Right cardiac atrium (tissue), 5 donors: Measurements from ENCODE around the gene TMEM140. TPM values are rescaled to one million over a fixed set of nuclear protein-coding genes. Genes with fewer than 3 reads are reported as not detected.
A peak's percentile ranks its signal among the peaks of the same experiment; 100 is the strongest.
"Not testable (repeated sequence)": the region's sequence is repeated elsewhere in the genome, so short reads cannot be mapped to it uniquely, and the experiment has no call there.

Experiments
- ATAC-seq, 2 donors: fragments of 200-7000 bp; cut with Tn5 transposase; one replicate each; pipeline versions ENCODE4 v1.8.0 to v1.9.1; 2020; ENCODE audit warnings: moderate library complexity in 2 of 2, mild to moderate bottlenecking in 1 of 2
- DNase-seq, 3 donors: peaks; one replicate each; pipeline ENCODE4 v3.0.0-alpha.2; 2020
- H3K27ac ChIP-seq: one replicate; pipeline ENCODE4 v1.5.1; 2013; ENCODE audit warnings: mild to moderate bottlenecking, low read length, control low read depth, moderate library complexity
- H3K27me3 ChIP-seq: one replicate; pipeline ENCODE4 v1.6.1; 2013; ENCODE audit not compliant: control insufficient read depth, insufficient read depth
- H3K4me1 ChIP-seq: one replicate; pipeline ENCODE4 v1.6.1; 2013; ENCODE audit warnings: low read length; ENCODE audit not compliant: control insufficient read depth, insufficient read depth
- H3K4me3 ChIP-seq: one replicate; pipeline ENCODE4 v1.5.1; 2013; ENCODE audit warnings: low read length, control low read depth
- H3K9me3 ChIP-seq: one replicate; pipeline ENCODE4 v1.6.1; 2013; ENCODE audit warnings: low read length; ENCODE audit not compliant: control insufficient read depth
- WGBS: extraction: QIAGEN DNeasy Blood & Tissue Kit; methylation state at CpG from one replicate; pipeline ENCODE4 v1.1.7; 2013; 5-methylcytosine and 5-hydroxymethylcytosine counted together
- intact Hi-C, 4 donors: fragments of 100-400 bp; cut with DNase I; formaldehyde crosslinking; loops; one replicate each; pipeline versions ENCODE4 v1.11.0 to v1.14.0; 2022 to 2023
- microRNA-seq, 2 donors: library from miRNA; unstranded; fragments of <30 nt; microRNA quantifications; one replicate each; pipeline ENCODE4 v1.2.0, GENCODE V29; 2020 to 2021
- polyA plus RNA-seq: library from polyadenylated mRNA; stranded (reverse); fragments of 200-250 nt; gene quantifications from one replicate; pipeline ENCODE4 v1.2.3, GENCODE V29; 2013
- total RNA-seq, 4 donors: library from RNA; stranded (reverse); fragmentation: NEBNext Ultra II Directional; extraction: Animal tissue kit (Norgen Biotek cat#: 25700); gene quantifications; one replicate each; pipeline ENCODE4 v1.2.1, GENCODE V29; 2021
- donor health status: healthy with polysubstance abuse.
- donor health status: DM: no; HTN: yes; CAD: no.
- donor health status: DM: no; HTN: no; CAD: no.
- donor health status: DM: no; HTN: yes; CAD: no; lungs with severe emphysema.
- donor health status: DM: yes; HTN: yes; CAD: no.

TMEM140 gene
- total and polyA plus RNA-seq, 5 donors, result 6.3 to 13.3 (median 10.1) TPM

- 85% methylated on average over 6 of the region's 6 CpGs for WGBS
- DNase-seq (peak in 1 of 3 donors; percentile 31), ATAC-seq (no peak)
- no peaks in the 10 kb centered on the region for H3K27me3 ChIP-seq
- no peak overlapping the region for H3K27ac ChIP-seq
- no peaks in the 10 kb centered on the region for H3K9me3 ChIP-seq
- intact Hi-C loops, result no loop called here
- H3K4me3 ChIP-seq, result no peak overlapping the region
- H3K4me1 ChIP-seq, result peaks cover 5% of the 10 kb centered on the region
Measured at GRCh38 chr7:135208102-135208793, 60.4 kb downstream of the TMEM140 start.

GRCh38 chr7:135209225-135209834 is 61.5 kb downstream of the TMEM140 start:
- no peak overlapping the region for H3K27ac ChIP-seq
- no peak for ATAC-seq
- H3K4me3 ChIP-seq, result no peak overlapping the region
- 87% methylated on average over 7 of the region's 7 CpGs for WGBS
- H3K27me3 ChIP-seq, result no peaks in the 10 kb centered on the region
- H3K9me3 ChIP-seq, result no peaks in the 10 kb centered on the region
- intact Hi-C loops, result no loop called here
- DNase-seq, result no peak
- H3K4me1 ChIP-seq, result peaks cover 5% of the 10 kb centered on the region

DNA sequence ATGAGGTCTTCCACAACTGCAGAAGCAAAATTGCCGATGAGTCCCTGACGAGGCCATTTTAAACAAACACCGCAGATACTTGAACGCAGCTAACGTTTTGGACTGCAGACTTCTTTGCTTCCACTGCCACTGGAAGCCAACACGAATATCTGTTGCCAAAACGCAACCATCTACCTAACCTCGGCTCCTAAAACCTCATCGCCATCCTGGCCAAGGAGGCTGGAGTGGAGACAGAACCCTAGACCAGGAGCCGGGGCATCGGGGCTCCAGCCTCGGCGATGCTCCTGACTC is 63.0 kb downstream of the TMEM140 start:
- intact Hi-C loops, result no loop called here
- H3K9me3 ChIP-seq, result no peaks in the 10 kb centered on the region
- peak overlapping the region; percentile 66 for H3K4me3 ChIP-seq
- under 1% methylated on average over 13 of the region's 13 CpGs for WGBS
- no peaks in the 10 kb centered on the region for H3K27me3 ChIP-seq
- DNase-seq (peak in 1 of 3 donors; percentile 19), ATAC-seq (no peak)
- peak overlapping the region; percentile 93 for H3K27ac ChIP-seq
- peaks cover 5% of the 10 kb centered on the region for H3K4me1 ChIP-seq

DNA sequence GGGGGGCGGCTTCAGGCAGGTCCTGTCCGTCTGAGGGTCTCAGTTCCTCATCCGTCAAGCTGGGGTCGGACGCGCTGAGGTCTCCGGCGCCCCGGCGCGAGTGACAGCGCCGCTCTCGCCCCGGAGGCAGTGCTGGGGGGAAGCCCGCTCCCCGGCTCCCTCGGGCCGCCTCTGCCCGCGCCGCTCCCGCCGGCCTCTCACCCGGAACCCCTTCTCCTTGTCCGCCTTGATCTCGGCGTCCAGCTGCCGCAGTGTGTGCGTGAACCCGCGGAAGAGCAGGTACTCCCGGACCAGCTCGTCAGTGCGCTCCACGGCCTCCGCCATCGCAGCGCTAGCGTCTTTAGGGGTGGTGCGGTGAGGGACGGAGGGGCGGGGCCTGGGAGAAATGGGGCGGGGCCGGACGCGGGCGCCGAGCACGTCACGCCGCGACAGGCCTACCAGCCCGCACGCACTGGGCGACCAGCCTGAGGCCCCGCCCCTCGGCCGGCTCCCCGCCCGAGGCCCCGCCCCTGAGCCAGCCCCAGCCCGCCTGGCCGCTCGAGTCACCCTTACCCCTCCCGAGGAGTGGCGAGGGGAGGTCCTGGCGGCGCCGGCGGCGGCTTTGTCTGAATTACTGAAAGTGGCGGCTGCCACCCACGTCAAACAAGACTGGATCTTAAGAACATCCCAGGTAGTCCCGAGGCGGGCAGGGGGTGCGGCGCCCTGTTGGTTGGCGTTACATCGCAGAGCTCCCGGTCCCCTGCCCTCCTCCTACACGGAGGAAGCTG is 63.5 kb downstream of the TMEM140 start, which contains the start of gene WDR91:
WDR91 (minus strand) TSS at position 348 of the 767 bp plus-strand sequence; CDS start at position 324, 24 bp downstream.
- DNase-seq (peak; percentile 95 to 99 (median 98)), ATAC-seq (peak; percentile 99)
- Histone ChIP-seq H3K27me3 (no peaks in the 10 kb centered on the region), H3K4me3 (peak within 1 kb of the TSS; percentile 66), H3K4me1 (peaks cover 5% of the 10 kb centered on the region), H3K9me3 (no peaks in the 10 kb centered on the region), H3K27ac (peak within 1 kb of the TSS; percentile 93)
- intact Hi-C loops, result no loop called here
- WGBS, result under 1% methylated on average over 82 of the region's 82 CpGs

- H3K4me1 ChIP-seq, H3K27me3 ChIP-seq, intact Hi-C loops, H3K9me3 ChIP-seq: not testable (repeated sequence)
- ATAC-seq (peak; percentile 16 to 49), DNase-seq (peak; percentile 56 to 84 (median 70))
- peak overlapping the region; percentile 54 for H3K27ac ChIP-seq
- 47% methylated on average over 30 of the region's 30 CpGs for WGBS
- peak overlapping the region; percentile 66 for H3K4me3 ChIP-seq
Measured at GRCh38 chr7:135211946-135212685, 64.2 kb downstream of the TMEM140 start.

GRCh38 chr7:135213831-135214230 is 66.0 kb downstream of the TMEM140 start:
- WGBS, result 75% methylated on average over 2 of the region's 2 CpGs
- H3K4me3 ChIP-seq, result no peak overlapping the region
- H3K9me3 ChIP-seq, result no peaks in the 10 kb centered on the region
- DNase-seq, result no peak
- H3K27me3 ChIP-seq, result no peaks in the 10 kb centered on the region
- intact Hi-C loops, result no loop called here
- no peak for ATAC-seq
- peaks cover 5% of the 10 kb centered on the region for H3K4me1 ChIP-seq
- H3K27ac ChIP-seq, result no peak overlapping the region

DNA sequence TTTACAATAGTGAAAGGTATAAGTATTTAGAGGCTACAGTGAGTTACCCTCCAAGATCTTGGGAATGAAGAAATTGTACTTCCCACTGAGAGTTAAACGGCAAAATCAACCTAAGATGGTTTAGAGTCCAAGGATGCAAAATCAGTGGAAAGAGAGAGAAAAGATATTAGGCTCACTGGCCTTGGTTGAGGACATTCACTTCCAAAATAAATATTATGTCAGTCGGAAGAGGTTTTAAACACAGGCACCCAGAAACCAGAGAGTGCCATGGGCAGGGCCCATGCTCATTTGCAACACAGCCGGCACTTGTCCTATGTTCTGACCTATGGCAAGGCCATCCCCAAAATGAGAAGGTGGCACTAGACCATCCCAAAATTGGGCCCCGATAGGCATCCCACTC is 67.3 kb downstream of the TMEM140 start:
- Histone ChIP-seq H3K27me3 (no peaks in the 10 kb centered on the region), H3K27ac (no peak overlapping the region), H3K4me1 (peaks cover 3% of the 10 kb centered on the region), H3K9me3 (no peaks in the 10 kb centered on the region), H3K4me3 (no peak overlapping the region)
- ATAC-seq (no peak), DNase-seq (no peak)
- intact Hi-C loops, result no loop called here
- 78% methylated on average over 4 of the region's 4 CpGs for WGBS

DNA sequence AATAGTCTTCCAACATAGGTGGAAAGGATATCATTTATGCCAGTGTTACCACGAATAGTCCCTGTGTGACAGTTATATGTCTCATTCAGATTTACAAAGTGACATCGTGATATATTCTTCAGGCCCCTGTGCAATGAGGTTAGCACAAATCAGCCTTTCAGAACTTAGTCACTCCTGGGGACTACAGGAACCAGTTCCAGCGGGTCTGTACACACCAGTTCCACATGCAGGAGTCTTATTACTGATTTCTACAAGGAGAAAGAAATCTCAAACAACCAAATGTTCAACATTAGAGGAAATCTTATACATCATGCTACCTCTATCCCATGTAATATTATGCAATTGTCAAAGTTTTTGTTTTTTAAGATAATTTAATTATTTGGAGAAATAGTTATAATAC is 67.8 kb downstream of the TMEM140 start:
- WGBS, result 80% methylated on average over 3 of the region's 3 CpGs
- Histone ChIP-seq H3K27me3 (no peaks in the 10 kb centered on the region), H3K9me3 (no peaks in the 10 kb centered on the region), H3K4me1 (no peaks in the 10 kb centered on the region), H3K4me3 (no peak overlapping the region), H3K27ac (no peak overlapping the region)
- ATAC-seq (no peak), DNase-seq (no peak)
- intact Hi-C loops, result no loop called here

Small RNA genes lying within 50 kb of the gene (microRNA-seq; reads per million reads assigned to microRNA genes)
- 0 reads per million in 2 donors for gene MIR6509

Other genes starting within 250 kb of the TMEM140 start
- 1 to 10 TPM; 1.2 to 3.4 (median 1.8) TPM for gene AGBL3, start 161.6 kb upstream of the TMEM140 start, total RNA-seq
- gene AGBL3, start 161.6 kb upstream of the TMEM140 start, polyA plus RNA-seq, result 0.81 TPM
- 10 to 100 TPM; 31.8 to 40.5 (median 33.3) TPM for gene CYREN, start 22.6 kb downstream of the TMEM140 start, total RNA-seq
- gene CYREN, start 22.6 kb downstream of the TMEM140 start, polyA plus RNA-seq, result 27.7 TPM
- gene WDR91, start 63.5 kb downstream of the TMEM140 start, total RNA-seq, result 10 to 100 TPM in 2 of 4 donors, 1 to 10 TPM in 2; 6.8 to 11.1 (median 9.7) TPM
- gene WDR91, start 63.5 kb downstream of the TMEM140 start, polyA plus RNA-seq, result 4.0 TPM
- not detected for gene STRA8, start 85.8 kb downstream of the TMEM140 start, total RNA-seq
- not detected for gene STRA8, start 85.8 kb downstream of the TMEM140 start, polyA plus RNA-seq